Measurements from ENCODE around the gene MYO1H. TPM values are rescaled to one million over a fixed set of nuclear protein-coding genes. Genes with fewer than 3 reads are reported as not detected.

The MYO1H gene
- total and polyA plus RNA-seq, 2 of the 8 experiments (the other 6 are each of a cell fraction or from before 2014, with no cell fraction given), result 0.03 TPM; not detected in 1

DNA sequence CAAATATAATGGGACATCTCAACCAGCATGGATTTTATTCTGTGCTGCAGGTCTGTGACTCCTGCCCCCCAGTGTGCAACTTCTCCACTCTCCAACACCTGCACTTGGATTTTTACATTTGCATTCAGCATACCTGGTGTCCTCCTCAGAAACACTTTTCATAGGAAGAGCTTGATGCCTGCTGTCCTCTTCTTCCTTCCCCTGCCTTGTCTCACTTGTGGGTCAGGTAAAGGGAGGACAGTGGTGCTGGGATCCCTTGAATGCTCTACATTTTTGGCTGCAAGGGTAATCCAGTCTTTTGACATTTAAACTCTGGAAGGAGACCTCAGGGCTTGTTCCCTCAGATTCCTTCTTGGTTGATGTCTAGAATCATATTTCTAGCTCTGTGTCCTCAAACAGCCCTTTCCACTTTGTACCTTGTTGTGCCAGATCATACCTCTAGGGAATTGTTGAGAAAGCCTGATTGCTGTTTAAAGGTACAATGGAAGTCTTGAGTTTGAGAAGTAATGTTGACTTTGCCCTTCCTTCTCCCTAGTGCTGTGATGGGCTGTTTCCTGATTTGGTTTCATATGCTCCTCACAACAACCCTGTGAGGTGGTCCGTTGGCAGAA is 142.4 kb downstream of the MYO1H start:
- 0 out of 4 replicates have a peak, but pooled peaks cover 0 to 4% of the 10 kb centered on the region in 2 experiments for H3K9me3 ChIP-seq (ENCODE audit: insufficient read depth in 2 of 2, low read depth in 1 of 2, low read length in 1 of 2)
- H4K8ac ChIP-seq (ENCODE audit: extremely low read depth, insufficient read depth, low read length), result no peak overlapping the region
- H2AFZ ChIP-seq (ENCODE audit: low read length), result no peak overlapping the region
- no peaks in the 10 kb centered on the region for H3K79me1 ChIP-seq (ENCODE audit: low read depth, low read length)
- H3K4me2 ChIP-seq (ENCODE audit: insufficient read depth in 1 of 2, low read depth in 2 of 2, low read length in 2 of 2), result no peak overlapping the region
- no peak overlapping the region for H3K23ac ChIP-seq (ENCODE audit: insufficient read length)
- no peak overlapping the region for H3K14ac ChIP-seq (ENCODE audit: insufficient read length)
- H3K4me1 ChIP-seq (replicated peaks in 1 of 4; ENCODE audit: control insufficient read depth in 3 of 4, insufficient read depth in 4 of 4, low read length in 3 of 4), result no peaks in the 10 kb centered on the region
- peaks cover 2 to 4% of the 10 kb centered on the region in 2 experiments for H4K20me1 ChIP-seq (replicated peaks in 1 of 2; ENCODE audit: control insufficient read depth in 1 of 2, insufficient read depth in 2 of 2, low read length in 2 of 2)
- 86% methylated on average over 1 of the region's 1 CpG; no CpG with 5 or more reads in 1 of the 2 experiments for WGBS, 2 experiments (ENCODE audit: extremely low coverage in 1 of 2, insufficient coverage in 1 of 2, insufficient read length in 1 of 2, insufficient replicate concordance in 2 of 2, low coverage in 1 of 2, low lambda C conversion rate in 2 of 2, missing lambda C conversion rate in 1 of 2)
- H3K9ac ChIP-seq (replicated peaks in 1 of 4; ENCODE audit: extremely low read depth in 1 of 4, low read depth in 3 of 4, low read length in 3 of 4), result no peak overlapping the region
- H4K91ac ChIP-seq (replicated peaks; ENCODE audit: insufficient read length, low read length), result no peak overlapping the region
- H3K36me3 ChIP-seq (ENCODE audit: control insufficient read depth in 2 of 4, insufficient read depth in 4 of 4, low read length in 3 of 4), result peaks cover 9 to 66% (median 48%) of the 10 kb centered on the region in 4 experiments
- H2AK5ac ChIP-seq (ENCODE audit: low read depth, low read length), result no peak overlapping the region
- H2BK20ac ChIP-seq (ENCODE audit: low read length), result no peak overlapping the region
- no peak overlapping the region for H2BK15ac ChIP-seq (ENCODE audit: low read length)
- H2BK5ac ChIP-seq (ENCODE audit: low read depth, low read length), result no peak overlapping the region
- no peak overlapping the region for H3K27ac ChIP-seq (ENCODE audit: low read depth, low read length)
- H4K5ac ChIP-seq (ENCODE audit: insufficient read length, low read depth, low read length), result no peak overlapping the region
- FAIRE-seq, result no peak
- H3K4ac ChIP-seq (replicated peaks; ENCODE audit: insufficient read length, low read depth, low read length), result no peak overlapping the region
- H3K56ac ChIP-seq (replicated peaks; ENCODE audit: insufficient read length, low read depth, low read length), result no peak overlapping the region
- ChIA-PET CTCF (ENCODE audit: partially characterized antibody) (interaction anchor here (1.0 to 2.0 kb wide), 3 partner anchors 28 to 315 kb away, joined by 3 to 5 read pairs (median 3); no protein-coding TSS in a partner anchor), POLR2A (ENCODE audit: partially characterized antibody) (interaction anchor here (1.2 kb wide), 1 partner anchor 10 kb away, joined by 3 read pairs; no protein-coding TSS in a partner anchor)
- no peak for DNase-seq (ENCODE audit: low read depth in 1 of 2, low spot score in 2 of 2)
- H3K4me3 ChIP-seq (ENCODE audit: extremely low read depth in 1 of 4, insufficient read depth in 2 of 4, low read depth in 3 of 4, low read length in 4 of 4), result no peak overlapping the region
- H3K23me2 ChIP-seq (ENCODE audit: low read depth, low read length), result no peaks in the 10 kb centered on the region
- H3K18ac ChIP-seq (ENCODE audit: extremely low read depth, low read length), result no peak overlapping the region
- no peaks in the 10 kb centered on the region for H3K27me3 ChIP-seq (replicated peaks in 1 of 4; ENCODE audit: control insufficient read depth in 3 of 4, extremely low read depth in 1 of 4, insufficient read depth in 3 of 4, low read length in 3 of 4)
- H2BK120ac ChIP-seq (replicated peaks; ENCODE audit: low read depth, low read length), result no peak overlapping the region
- no peak overlapping the region for H2BK12ac ChIP-seq (ENCODE audit: low read depth, low read length)
- no peak for TF ChIP-seq NANOG (IDR thresholded peaks at IDR 0.05; ENCODE audit: insufficient read depth, low read depth, low read length, poor library complexity, severe bottlenecking)
- TF ChIP-seq CTBP2 (IDR thresholded peaks at IDR 0.05; ENCODE audit: borderline replicate concordance, insufficient read depth, insufficient read length, low read length), result no peak
- TF ChIP-seq TAF1 (IDR thresholded peaks at IDR 0.05; ENCODE audit: low read depth, low read length), result no peak
- no peak for TF ChIP-seq EP300 (IDR thresholded peaks at IDR 0.05; ENCODE audit: borderline replicate concordance in 1 of 2, low read depth in 2 of 2, low read length in 2 of 2)
- TF ChIP-seq CEBPB (IDR thresholded peaks at IDR 0.05; ENCODE audit: low read depth, low read length), result no peak
- no peak for TF ChIP-seq ZNF274 (IDR thresholded peaks at IDR 0.05; ENCODE audit: borderline replicate concordance, extremely low read depth, low read length)
- no peak for TF ChIP-seq SIN3A (conservative IDR thresholded peaks at IDR 0.05 in 1 of 2, IDR thresholded peaks at IDR 0.05 in 1 of 2; ENCODE audit: low read depth in 1 of 2, low read length in 2 of 2)
- H3K79me2 ChIP-seq (ENCODE audit: control insufficient read depth in 1 of 2, insufficient read depth in 2 of 2, low read length in 2 of 2), result no peaks in the 10 kb centered on the region
